IMR-90 (cell line): ENCODE measurements around the gene SAMHD1. TPM values are rescaled to one million over a fixed set of nuclear protein-coding genes. Genes with fewer than 3 reads are reported as not detected.

ENCODE experiments used
- ATAC-seq: fragments of 200-7000 bp; cut with Tn5 transposase; 2 replicates; pipeline ENCODE4 v1.9.1; 2020; ENCODE audit warnings: low read depth, mild to moderate bottlenecking, moderate library complexity
- BruUV-seq: library from RNA; stranded (reverse); fragments of 400-500 nt; replicated peaks from 2 replicates; lab custom pipeline; 2021; lab: Mats Ljungman, UMichigan
- CTCF ChIA-PET: fragments of 300-600 bp; formaldehyde crosslinking; extraction: SDS; loops from one replicate; lab custom pipeline; 2021; ENCODE audit warnings: antibody characterized with exemption; lab: Yijun Ruan, JAX
- POLR2A ChIA-PET: fragments of 300-600 bp; sonication (Branson Sonifier 250); formaldehyde crosslinking; loops from one replicate; lab custom pipeline; 2022; ENCODE audit warnings: antibody characterized with exemption; ENCODE audit not compliant: unreplicated experiment; lab: Charles Lee
- DNase-seq: peaks from one replicate; pipeline ENCODE4 v3.0.0; 2013
- H2AFZ ChIP-seq: replicated peaks from 2 replicates; pipeline ENCODE3; 2013; ENCODE audit warnings: low read length, mild to moderate bottlenecking; ENCODE audit not compliant: poor library complexity
- H2AK5ac ChIP-seq: 2 replicates; pipeline ENCODE4 v1.6.1; 2013; ENCODE audit warnings: low read depth, low read length, inconsistent platforms
- H2AK9ac ChIP-seq: replicated peaks from 2 replicates; pipeline ENCODE3; 2013; ENCODE audit warnings: mild to moderate bottlenecking, low read depth, low read length, moderate library complexity; ENCODE audit not compliant: poor library complexity
- H2BK120ac ChIP-seq: 2 replicates; pipeline ENCODE4 v1.6.1; 2013; ENCODE audit warnings: low read depth, low read length, inconsistent platforms
- H2BK15ac ChIP-seq: 3 replicates; pipeline ENCODE4 v1.6.1; 2013; ENCODE audit warnings: low read depth, low read length, inconsistent platforms
- H2BK20ac ChIP-seq: 2 replicates; pipeline ENCODE4 v1.6.1; 2013; ENCODE audit warnings: low read depth, mild to moderate bottlenecking, inconsistent platforms, low read length, moderate library complexity
- H2BK5ac ChIP-seq: 2 replicates; pipeline ENCODE4 v1.6.1; 2013; ENCODE audit warnings: mild to moderate bottlenecking, low read depth, low read length, inconsistent platforms; ENCODE audit not compliant: poor library complexity, severe bottlenecking
- H3K14ac ChIP-seq: replicated peaks from 2 replicates; pipeline ENCODE4 v1.6.1; 2013; ENCODE audit warnings: low read depth, low read length, inconsistent platforms
- H3K18ac ChIP-seq: 2 replicates; pipeline ENCODE4 v1.6.1; 2013; ENCODE audit warnings: low read depth, low read length, control low read depth
- H3K23ac ChIP-seq: 2 replicates; pipeline ENCODE4 v1.6.1; 2013; ENCODE audit warnings: low read depth, low read length, inconsistent platforms
- H3K27ac ChIP-seq: 2 replicates; pipeline ENCODE4 v1.5.1; 2013; ENCODE audit warnings: mild to moderate bottlenecking, control low read depth, low read length; ENCODE audit not compliant: insufficient read depth
- H3K27me3 ChIP-seq: 2 replicates; pipeline ENCODE4 v1.6.1; 2013; ENCODE audit warnings: low read length; ENCODE audit not compliant: control insufficient read depth, insufficient read depth
- H3K36me3 ChIP-seq: 2 replicates; pipeline ENCODE4 v1.6.1; 2013; ENCODE audit warnings: low read length, mixed read lengths; ENCODE audit not compliant: control insufficient read depth, insufficient read depth
- H3K4ac ChIP-seq: 2 replicates; pipeline ENCODE4 v1.6.1; 2013; ENCODE audit warnings: low read depth, low read length, inconsistent platforms
- H3K4me1 ChIP-seq: 2 replicates; pipeline ENCODE4 v1.6.1; 2013; ENCODE audit warnings: low read length, mixed read lengths; ENCODE audit not compliant: control insufficient read depth, insufficient read depth
- H3K4me2 ChIP-seq: 2 replicates; pipeline ENCODE4 v1.6.1; 2013; ENCODE audit warnings: low read depth, mild to moderate bottlenecking, control low read depth, low read length, moderate library complexity
- H3K4me3 ChIP-seq: 2 replicates; pipeline ENCODE4 v1.5.1; 2013; ENCODE audit warnings: low read depth, mild to moderate bottlenecking, control low read depth, low read length, moderate library complexity; ENCODE audit not compliant: insufficient read depth
- H3K56ac ChIP-seq: 2 replicates; pipeline ENCODE4 v1.6.1; 2013; ENCODE audit warnings: low read length, inconsistent platforms; ENCODE audit not compliant: insufficient read depth; ENCODE audit errors: extremely low read depth
- H3K79me1 ChIP-seq, 2 experiments: 2 replicates each; pipeline ENCODE4 v1.6.1; 2013; ENCODE audit warnings: low read length in 2 of 2, inconsistent platforms in 1 of 2, low read depth in 1 of 2
- H3K9ac ChIP-seq: 2 replicates; pipeline ENCODE4 v1.6.1; 2013; ENCODE audit warnings: low read depth, low read length, control low read depth
- H3K9me1 ChIP-seq: 2 replicates; pipeline ENCODE4 v1.6.1; 2013; ENCODE audit warnings: low read length, inconsistent platforms; ENCODE audit not compliant: insufficient read depth
- H3K9me3 ChIP-seq: 2 replicates; pipeline ENCODE4 v1.6.1; 2013; ENCODE audit warnings: low read length; ENCODE audit not compliant: control insufficient read depth, insufficient read depth
- H4K20me1 ChIP-seq: 2 replicates; pipeline ENCODE4 v1.6.1; 2013; ENCODE audit warnings: low read length, inconsistent platforms; ENCODE audit not compliant: insufficient read depth
- H4K5ac ChIP-seq: 2 replicates; pipeline ENCODE4 v1.6.1; 2013; ENCODE audit warnings: mild to moderate bottlenecking, low read depth, low read length, control low read depth
- H4K8ac ChIP-seq, 2 experiments: 2 replicates each; pipeline ENCODE4 v1.6.1; 2013; ENCODE audit warnings: low read depth in 2 of 2, low read length in 2 of 2, control low read depth in 1 of 2, inconsistent platforms in 1 of 2
- H4K91ac ChIP-seq: 2 replicates; pipeline ENCODE4 v1.6.1; 2013; ENCODE audit warnings: low read depth, low read length, inconsistent platforms; ENCODE audit not compliant: insufficient read depth
- BHLHE40 ChIP-seq: fragments of 150-350 bp; IDR thresholded peaks from 2 replicates; pipeline ENCODE4 v1.6.1; 2016; ENCODE audit warnings: mild to moderate bottlenecking, low read depth, low read length
- CEBPB ChIP-seq: IDR thresholded peaks from 2 replicates; pipeline ENCODE4 v1.6.1; 2012; ENCODE audit warnings: low read depth, low read length, improper control_type of control experiment
- CHD1 ChIP-seq: IDR thresholded peaks from 2 replicates; pipeline ENCODE4 v1.6.1; 2012; ENCODE audit warnings: low read depth, low read length, improper control_type of control experiment
- ELK1 ChIP-seq: fragments of 150-350 bp; IDR thresholded peaks from 2 replicates; pipeline ENCODE4 v1.6.1; 2016; ENCODE audit warnings: low read depth, mild to moderate bottlenecking, low read length, moderate library complexity, borderline replicate concordance
- POLR2A ChIP-seq: IDR thresholded peaks from 2 replicates; pipeline ENCODE4 v1.6.1; 2012; ENCODE audit warnings: mild to moderate bottlenecking, low read depth, low read length
- RFX5 ChIP-seq: IDR thresholded peaks from 2 replicates; pipeline ENCODE4 v1.8.0; 2012; ENCODE audit warnings: low read depth, mild to moderate bottlenecking, low read length, moderate library complexity
- dilution Hi-C: fragments of 300-500 bp; cut with HindIII; formaldehyde crosslinking; loops from one replicate; pipeline ENCODE4 v1.14.3; 2018; ENCODE audit warnings: low sequenced_read_pairs; ENCODE audit not compliant: unreplicated experiment
- in situ Hi-C: fragments of 300-500 bp; cut with MboI; formaldehyde crosslinking; loops from 3 replicates; pipeline ENCODE4 v1.14.3; 2019; ENCODE audit warnings: low sequenced_read_pairs, inconsistent platforms, mixed read lengths
- intact Hi-C: fragments of 100-400 bp; cut with micrococcal nuclease; formaldehyde crosslinking; loops from 2 replicates; pipeline ENCODE4 v1.10.0; 2022
- polyA plus RNA-seq, 3 experiments: library from polyadenylated mRNA; depleted of rRNA; stranded (reverse); fragments of >200 nt; gene quantifications; 2 replicates each; pipeline ENCODE4 v1.2.3, GENCODE V29; 2012; ENCODE audit warnings: low replicate concordance in 1 of 3
- total RNA-seq: library from RNA; depleted of rRNA; stranded (reverse); fragments of >200 nt; gene quantifications from 2 replicates; pipeline ENCODE4 v1.2.3, GENCODE V29; 2012

Gene SAMHD1
- total and polyA plus RNA-seq, 2 of the 4 experiments (the other 2 are of a cell fraction): 6.3 to 14.9 TPM

DNA sequence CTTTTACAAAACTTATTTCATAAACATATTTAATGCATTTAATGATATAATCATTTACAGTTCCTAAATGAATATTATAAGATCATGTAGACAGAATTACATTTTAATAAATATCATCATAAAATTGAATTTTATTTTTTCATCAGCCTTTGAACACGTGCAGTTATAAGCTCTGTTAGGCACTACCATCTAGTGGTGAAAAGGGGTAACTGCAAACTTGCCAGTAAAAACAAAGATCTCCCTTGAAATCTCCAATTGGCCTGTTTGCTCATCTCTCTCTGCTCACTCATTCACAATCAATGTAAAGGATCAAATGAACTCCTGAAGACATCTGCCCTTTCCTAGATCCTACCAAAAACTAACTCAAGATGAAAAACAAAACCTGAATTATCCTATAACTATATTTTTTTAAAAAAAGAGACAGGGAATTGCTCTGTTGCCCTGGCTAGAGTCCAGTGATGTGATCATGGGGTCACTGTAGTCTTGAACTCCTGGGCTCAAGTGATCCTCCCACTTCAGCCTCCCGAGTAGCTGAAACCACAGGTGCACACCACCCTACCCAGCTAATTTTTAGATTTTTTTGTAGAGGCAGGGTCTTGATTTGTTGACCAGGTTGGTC, 31.7 kb downstream of the SAMHD1 start (continued):
- no peak for TF ChIP-seq POLR2A

DNA sequence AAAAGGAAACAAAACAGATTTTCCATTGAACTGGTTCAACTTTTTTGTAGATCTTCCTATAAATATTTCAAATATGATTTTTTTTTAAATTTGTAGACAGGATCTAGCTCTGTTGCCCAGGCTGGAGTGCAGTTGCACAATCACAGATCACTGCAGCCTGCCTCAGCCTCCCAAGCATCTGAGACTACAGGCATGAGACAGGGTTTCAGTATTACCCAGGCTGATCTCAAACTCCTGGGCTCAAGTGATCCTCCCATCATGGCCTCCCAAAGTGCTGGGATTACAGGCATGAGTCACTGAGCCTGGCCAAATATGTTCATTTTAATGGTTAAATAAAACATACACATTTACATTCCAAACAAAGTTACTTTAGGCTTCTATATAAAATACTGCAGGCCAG, 33.6 kb downstream of the SAMHD1 start:
- Histone ChIP-seq H3K36me3 (no peaks in the 10 kb centered on the region), H2AK9ac (no peak overlapping the region), H4K20me1 (no peaks in the 10 kb centered on the region), H3K4ac (no peak overlapping the region), H4K8ac (no peak overlapping the region), H2BK120ac (no peak overlapping the region), H3K23ac (no peak overlapping the region), H4K91ac (no peak overlapping the region), H3K9me1 (no peaks in the 10 kb centered on the region), H2AK5ac (no peak overlapping the region), H3K18ac (no peak overlapping the region), H3K27me3 (no peaks in the 10 kb centered on the region), H2BK5ac (no peak overlapping the region), H3K79me1 (no peaks in the 10 kb centered on the region), H3K4me1 (no peaks in the 10 kb centered on the region), H3K9me3 (no peaks in the 10 kb centered on the region), H2BK15ac (no peak overlapping the region), H3K27ac (no peak overlapping the region), H4K5ac (no peak overlapping the region), H3K56ac (no peak overlapping the region), H3K4me3 (no peak overlapping the region), H3K9ac (no peak overlapping the region), H3K14ac (no peak overlapping the region), H2AFZ (no peak overlapping the region), H2BK20ac (no peak overlapping the region), H3K4me2 (no peak overlapping the region)
- TF ChIP-seq BHLHE40: no peak
- TF ChIP-seq POLR2A: no peak
- TF ChIP-seq ELK1: no peak
- TF ChIP-seq CEBPB: peak; percentile 84
- no peak for TF ChIP-seq CHD1
- no peak for TF ChIP-seq RFX5
- in situ Hi-C loops (loop anchor here (25.0 kb wide), 1 partner anchor 706 kb away; no protein-coding TSS in a partner anchor), intact Hi-C loops (no loop called here), dilution Hi-C loops (no loop called here)
- DNase-seq (peak; percentile 49), ATAC-seq (peak; percentile 79)
- BruUV-seq: no TSS peak
- ChIA-PET POLR2A (interaction anchor here (0.7 kb wide), 1 partner anchor 110 kb away, joined by 3 read pairs; no protein-coding TSS in a partner anchor), CTCF (interaction anchor here (0.7 to 0.8 kb wide), 2 partner anchors 11 to 55 kb away, joined by 3 to 5 read pairs; a partner anchor contains a TSS)
